Fibroblast of lung (primary cell): ENCODE measurements around the gene HS1BP3. TPM values are rescaled to one million over a fixed set of nuclear protein-coding genes. Genes with fewer than 3 reads are reported as not detected.

ENCODE experiments used
- DNase-seq, 2 donors: peaks; one replicate each; pipeline versions ENCODE4 v3.0.0 to v3.0.0-alpha.2; 2010; ENCODE audit warnings: low read depth in 2 of 2
- H2AFZ ChIP-seq: 2 replicates; pipeline ENCODE4 v1.5.1; 2012; ENCODE audit warnings: low read length, control low read depth, inconsistent platforms
- H3K27ac ChIP-seq: 2 replicates; pipeline ENCODE4 v1.5.1; 2011; ENCODE audit warnings: low read length, control low read depth; ENCODE audit not compliant: insufficient read depth
- H3K27me3 ChIP-seq: 2 replicates; pipeline ENCODE4 v1.5.1; 2011; ENCODE audit warnings: mild to moderate bottlenecking, low read length; ENCODE audit not compliant: control insufficient read depth, insufficient read depth
- H3K36me3 ChIP-seq: 2 replicates; pipeline ENCODE4 v1.5.1; 2011; ENCODE audit warnings: low read length; ENCODE audit not compliant: control insufficient read depth, insufficient read depth
- H3K4me1 ChIP-seq: 2 replicates; pipeline ENCODE4 v1.5.1; 2011; ENCODE audit warnings: low read length; ENCODE audit not compliant: control insufficient read depth, insufficient read depth; ENCODE audit errors: extremely low read depth
- H3K4me2 ChIP-seq: 2 replicates; pipeline ENCODE4 v1.5.1; 2011; ENCODE audit warnings: low read length, control low read depth; ENCODE audit not compliant: insufficient read depth; ENCODE audit errors: extremely low read depth
- H3K4me3 ChIP-seq, 4 experiments: fragments of 200-600 bp in 1 of 4; sonication (generic) in 1 of 4; replicated peaks in 1 of 4; 2 replicates each; pipeline ENCODE4 v1.5.1; 2011 to 2016; ENCODE audit warnings: low read length in 4 of 4, low read depth in 3 of 4, mild to moderate bottlenecking in 3 of 4, control low read depth in 2 of 4, inconsistent platforms in 1 of 4, mixed read lengths in 1 of 4; ENCODE audit not compliant: insufficient read depth in 1 of 4; ENCODE audit errors: control extremely low read depth in 1 of 4
- H3K79me2 ChIP-seq: 2 replicates; pipeline ENCODE4 v1.5.1; 2012; ENCODE audit warnings: mild to moderate bottlenecking, low read length, inconsistent platforms; ENCODE audit not compliant: control insufficient read depth, insufficient read depth
- H3K9ac ChIP-seq: 2 replicates; pipeline ENCODE4 v1.5.1; 2011; ENCODE audit warnings: mild to moderate bottlenecking, low read length, control low read depth; ENCODE audit not compliant: insufficient read depth
- H3K9me3 ChIP-seq: 2 replicates; pipeline ENCODE4 v1.5.1; 2012; ENCODE audit warnings: low read depth, low read length; ENCODE audit not compliant: control insufficient read depth, insufficient read depth
- H4K20me1 ChIP-seq: 2 replicates; pipeline ENCODE4 v1.5.1; 2011; ENCODE audit warnings: low read length; ENCODE audit not compliant: control insufficient read depth, insufficient read depth; ENCODE audit errors: extremely low read depth
- EZH2 ChIP-seq: IDR thresholded peaks from 2 replicates; pipeline ENCODE4 v1.5.1; 2012; ENCODE audit warnings: low read length, control low read depth, mild to moderate bottlenecking; ENCODE audit errors: missing control alignments
- polyA plus RNA-seq, 2 donors: library from polyadenylated mRNA; depleted of rRNA in 1 of 2; stranded (reverse) in 1 of 2; unstranded in 1 of 2; fragments of >200 nt; gene quantifications; 2 replicates each; pipeline ENCODE4 v1.2.1, GENCODE V29; 2011 to 2012; ENCODE audit warnings: missing spikeins in 1 of 2
- total RNA-seq: library from RNA; depleted of rRNA; stranded (reverse); fragments of >200 nt; gene quantifications from 2 replicates; pipeline ENCODE4 v1.2.1, GENCODE V29; 2014
- TF ChIP-seq, protein P1 (sequence below), 2 donors: IDR thresholded peaks in 1 of 2; conservative IDR thresholded peaks in 1 of 2; 1 replicate in 1 of 2; 2 replicates in 1 of 2; pipeline ENCODE4 v1.5.1; 2011 to 2012; ENCODE audit warnings: low read length in 2 of 2, control low read depth in 1 of 2, inconsistent platforms in 1 of 2, low read depth in 1 of 2, mild to moderate bottlenecking in 1 of 2

Gene HS1BP3
- total and polyA plus RNA-seq, 2 donors (not counting 1 experiment from before 2014, with no cell fraction given), result 17.8 to 38.1 TPM

DNA sequence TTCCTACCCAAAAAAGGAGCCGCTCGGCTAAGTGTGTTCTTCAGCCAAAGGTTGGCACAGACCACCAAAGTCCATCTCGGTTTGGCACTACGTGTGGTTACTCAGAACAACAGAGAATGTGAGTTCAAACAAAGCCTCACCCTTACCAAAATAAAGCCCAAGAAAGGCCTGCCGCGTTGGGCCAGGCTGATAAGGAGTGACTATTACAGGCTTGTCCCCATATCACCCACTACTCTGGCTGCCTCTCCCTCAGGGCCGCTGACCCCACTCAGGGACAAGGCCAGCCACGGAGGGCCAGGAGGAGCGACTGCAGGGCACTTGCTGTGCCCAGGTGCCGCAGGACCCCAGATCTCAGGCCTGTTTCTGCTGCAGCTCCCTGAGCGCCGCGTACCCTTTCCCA, 13.8 kb downstream of the HS1BP3 start:
- no peaks in the 10 kb centered on the region for H3K79me2 ChIP-seq
- H3K27ac ChIP-seq, result no peak overlapping the region
- peaks cover 26% of the 10 kb centered on the region for H3K4me1 ChIP-seq
- TF ChIP-seq EZH2, result no peak
- TF ChIP-seq, protein P1, sequence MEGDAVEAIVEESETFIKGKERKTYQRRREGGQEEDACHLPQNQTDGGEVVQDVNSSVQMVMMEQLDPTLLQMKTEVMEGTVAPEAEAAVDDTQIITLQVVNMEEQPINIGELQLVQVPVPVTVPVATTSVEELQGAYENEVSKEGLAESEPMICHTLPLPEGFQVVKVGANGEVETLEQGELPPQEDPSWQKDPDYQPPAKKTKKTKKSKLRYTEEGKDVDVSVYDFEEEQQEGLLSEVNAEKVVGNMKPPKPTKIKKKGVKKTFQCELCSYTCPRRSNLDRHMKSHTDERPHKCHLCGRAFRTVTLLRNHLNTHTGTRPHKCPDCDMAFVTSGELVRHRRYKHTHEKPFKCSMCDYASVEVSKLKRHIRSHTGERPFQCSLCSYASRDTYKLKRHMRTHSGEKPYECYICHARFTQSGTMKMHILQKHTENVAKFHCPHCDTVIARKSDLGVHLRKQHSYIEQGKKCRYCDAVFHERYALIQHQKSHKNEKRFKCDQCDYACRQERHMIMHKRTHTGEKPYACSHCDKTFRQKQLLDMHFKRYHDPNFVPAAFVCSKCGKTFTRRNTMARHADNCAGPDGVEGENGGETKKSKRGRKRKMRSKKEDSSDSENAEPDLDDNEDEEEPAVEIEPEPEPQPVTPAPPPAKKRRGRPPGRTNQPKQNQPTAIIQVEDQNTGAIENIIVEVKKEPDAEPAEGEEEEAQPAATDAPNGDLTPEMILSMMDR (conservative IDR thresholded peaks at IDR 0.05 in 1 of 2, IDR thresholded peaks at IDR 0.05 in 1 of 2; ENCODE audit: low read depth in 1 of 2, low read length in 2 of 2), result no peak
- no peaks in the 10 kb centered on the region for H3K27me3 ChIP-seq
- no peaks in the 10 kb centered on the region for H3K9me3 ChIP-seq
- H2AFZ ChIP-seq, result no peak overlapping the region
- no peak overlapping the region for H3K4me3 ChIP-seq
- H3K36me3 ChIP-seq, result peaks cover 25% of the 10 kb centered on the region
- no peak overlapping the region for H3K9ac ChIP-seq
- peak in 1 of 2 donors; percentile 18 for DNase-seq
- H3K4me2 ChIP-seq, result no peak overlapping the region
- H4K20me1 ChIP-seq, result no peaks in the 10 kb centered on the region

DNA sequence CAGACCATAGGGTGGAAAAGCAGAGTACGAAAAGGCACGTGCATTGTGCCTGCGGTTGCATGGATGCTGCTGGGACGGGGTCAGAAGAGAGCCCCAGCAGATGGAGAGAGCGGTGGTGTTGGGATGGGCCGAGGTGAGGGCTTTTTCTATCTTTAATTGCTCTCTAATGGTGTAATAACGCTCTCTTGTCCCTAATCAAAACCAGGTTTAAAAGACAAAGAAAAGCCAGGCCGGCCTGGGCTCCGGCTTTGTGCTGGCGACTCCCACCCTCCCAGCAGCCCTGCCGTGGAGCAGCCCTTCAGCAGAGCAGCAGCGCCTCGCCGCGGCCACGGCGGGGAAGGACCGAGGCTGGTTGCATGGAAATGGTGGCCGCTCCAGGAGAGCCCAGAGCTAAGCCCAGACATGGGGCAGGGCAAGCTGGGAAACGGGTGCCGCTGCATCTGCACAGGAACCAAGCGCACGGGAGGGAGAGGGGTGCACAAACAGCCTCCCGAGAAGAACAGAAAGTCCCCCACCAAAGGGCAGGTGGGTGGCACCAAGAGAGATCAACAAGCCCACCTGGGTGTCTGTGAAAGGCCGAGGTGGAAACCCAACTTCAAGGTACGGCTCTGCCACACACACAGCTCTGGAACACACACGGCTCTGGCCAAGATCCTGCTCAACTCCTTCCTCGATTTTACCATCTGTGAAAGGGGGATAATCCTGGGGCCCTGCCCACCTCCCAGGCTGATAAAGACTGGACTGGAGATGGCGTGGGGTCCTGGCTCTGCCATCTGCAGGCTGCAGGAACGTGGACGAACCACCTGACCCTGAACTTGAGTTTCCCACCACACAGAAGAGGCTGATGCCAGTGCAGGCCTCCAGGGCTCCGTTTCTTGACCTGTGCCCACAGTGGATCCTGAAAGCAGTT, 15.0 kb downstream of the HS1BP3 start:
- Histone ChIP-seq H3K4me1 (peaks cover 15% of the 10 kb centered on the region), H3K27me3 (no peaks in the 10 kb centered on the region), H3K36me3 (peaks cover 15% of the 10 kb centered on the region), H3K79me2 (no peaks in the 10 kb centered on the region), H3K9me3 (no peaks in the 10 kb centered on the region), H4K20me1 (no peaks in the 10 kb centered on the region), H3K9ac (no peak overlapping the region), H3K4me2 (peak overlapping the region; percentile 3), H3K4me3 (no peak overlapping the region), H3K27ac (no peak overlapping the region), H2AFZ (no peak overlapping the region)
- no peak for TF ChIP-seq EZH2
- TF ChIP-seq, protein P1 (conservative IDR thresholded peaks at IDR 0.05 in 1 of 2, IDR thresholded peaks at IDR 0.05 in 1 of 2; ENCODE audit: low read depth in 1 of 2, low read length in 2 of 2), result peak; percentile 85 to 97
- DNase-seq, result peak; percentile 61 to 77

DNA sequence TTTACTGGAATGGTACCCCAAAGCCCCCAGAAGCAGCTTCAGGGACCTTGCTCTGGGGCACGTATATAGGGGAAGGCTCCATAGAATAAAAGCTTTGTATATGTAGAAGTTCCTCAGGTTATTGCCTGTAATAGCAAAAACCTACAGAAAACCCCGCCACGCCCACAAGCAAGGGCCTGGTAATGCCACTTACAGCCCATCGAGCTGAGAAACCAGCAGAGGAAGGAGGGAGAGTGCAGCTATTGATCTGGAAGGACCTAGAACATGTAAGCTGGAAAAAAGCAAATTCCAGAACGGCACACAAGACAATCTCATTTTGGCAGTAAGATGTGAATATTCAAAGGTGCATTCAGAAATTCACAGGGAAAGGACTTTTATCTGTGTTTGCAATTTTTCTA, 15.8 kb downstream of the HS1BP3 start:
- H2AFZ ChIP-seq, result no peak overlapping the region
- DNase-seq, result no peak
- no peak overlapping the region for H3K4me3 ChIP-seq
- no peak overlapping the region for H3K4me2 ChIP-seq
- no peaks in the 10 kb centered on the region for H3K79me2 ChIP-seq
- H3K9me3 ChIP-seq, result no peaks in the 10 kb centered on the region
- TF ChIP-seq, protein P1 (conservative IDR thresholded peaks at IDR 0.05 in 1 of 2, IDR thresholded peaks at IDR 0.05 in 1 of 2; ENCODE audit: low read depth in 1 of 2, low read length in 2 of 2), result no peak
- no peak for TF ChIP-seq EZH2
- no peak overlapping the region for H3K27ac ChIP-seq
- peaks cover 10% of the 10 kb centered on the region for H3K36me3 ChIP-seq
- H3K27me3 ChIP-seq, result no peaks in the 10 kb centered on the region
- peaks cover 14% of the 10 kb centered on the region for H3K4me1 ChIP-seq
- H3K9ac ChIP-seq, result no peak overlapping the region
- no peaks in the 10 kb centered on the region for H4K20me1 ChIP-seq
